Adipocyte (in vitro differentiated cells): Measurements from ENCODE around the gene CDS2.

Experiments used
- DNase-seq: peaks from one replicate; pipeline ENCODE4 v3.0.0-alpha.2; 2015; ENCODE audit warnings: low read depth
- H3K27me3 ChIP-seq: replicated peaks from 2 replicates; pipeline ENCODE4 v1.7.0; 2013; ENCODE audit warnings: mild to moderate bottlenecking, low read length, moderate library complexity; ENCODE audit not compliant: control insufficient read depth, insufficient read depth
- H3K36me3 ChIP-seq: 2 replicates; pipeline ENCODE4 v1.7.0; 2013; ENCODE audit warnings: low read length, mild to moderate bottlenecking, moderate library complexity; ENCODE audit not compliant: control insufficient read depth, insufficient read depth, severe bottlenecking
- H3K4me1 ChIP-seq: 2 replicates; pipeline ENCODE4 v1.7.0; 2013; ENCODE audit warnings: mild to moderate bottlenecking, low read length, moderate library complexity; ENCODE audit not compliant: control insufficient read depth, insufficient read depth
- H3K4me3 ChIP-seq: 2 replicates; pipeline ENCODE4 v1.7.0; 2013; ENCODE audit warnings: mild to moderate bottlenecking, low read length, moderate library complexity
- H3K9ac ChIP-seq: 2 replicates; pipeline ENCODE4 v1.7.0; 2013; ENCODE audit warnings: mild to moderate bottlenecking, low read length, moderate library complexity
- H3K9me3 ChIP-seq: 2 replicates; pipeline ENCODE4 v1.7.0; 2013; ENCODE audit warnings: mild to moderate bottlenecking, low read length, moderate library complexity; ENCODE audit not compliant: control insufficient read depth

The CDS2 gene

DNA sequence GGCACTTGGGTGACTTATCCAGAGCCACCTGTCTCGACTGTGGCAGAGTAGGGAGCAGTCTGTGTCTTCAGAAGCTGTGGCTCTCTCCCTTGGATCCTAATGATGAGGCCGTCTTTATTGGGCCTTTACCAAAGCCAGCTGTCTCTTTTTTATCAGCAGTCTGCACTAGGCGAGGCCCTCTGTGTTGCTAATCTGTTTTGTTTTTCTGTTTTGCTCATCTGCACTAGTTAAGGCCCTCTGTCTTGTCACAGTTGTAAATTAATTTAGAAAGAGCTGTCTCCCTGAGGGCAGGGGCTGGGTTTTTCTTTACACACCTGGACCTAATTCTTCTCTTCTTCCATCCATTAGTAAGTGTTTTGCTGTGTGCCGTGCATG, 45.0 kb downstream of the CDS2 start:
- no peaks in the 10 kb centered on the region for H3K27me3 ChIP-seq
- H3K4me1 ChIP-seq, result peaks cover 10% of the 10 kb centered on the region
- H3K9ac ChIP-seq, result no peak overlapping the region
- peaks cover 12% of the 10 kb centered on the region for H3K36me3 ChIP-seq
- H3K4me3 ChIP-seq, result no peak overlapping the region
- H3K9me3 ChIP-seq, result no peaks in the 10 kb centered on the region
- DNase-seq, result no peak

DNA sequence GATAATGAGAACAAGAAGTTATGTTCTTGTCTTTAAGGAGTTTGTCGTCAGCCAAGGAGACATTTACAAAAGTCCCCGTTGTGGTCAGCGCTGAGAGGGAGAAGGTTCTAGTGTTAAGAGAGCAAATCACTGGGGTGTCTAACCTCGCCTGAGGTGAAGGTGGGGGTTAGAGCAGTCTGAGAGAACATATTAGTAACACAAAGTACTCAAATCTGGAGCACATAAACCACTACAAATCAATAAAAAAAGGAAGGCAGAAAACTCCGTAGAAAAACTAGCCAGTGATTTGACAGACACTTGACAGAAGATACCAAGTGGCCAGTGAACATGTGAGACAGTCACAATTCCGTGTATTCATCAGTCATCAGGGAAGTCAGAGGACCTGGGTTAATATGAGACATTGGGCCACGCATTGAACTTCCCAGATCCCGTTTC, 45.4 kb downstream of the CDS2 start:
- Histone ChIP-seq H3K9ac (no peak overlapping the region), H3K9me3 (no peaks in the 10 kb centered on the region), H3K4me3 (no peak overlapping the region), H3K36me3 (peaks cover 16% of the 10 kb centered on the region), H3K27me3 (no peaks in the 10 kb centered on the region), H3K4me1 (peaks cover 10% of the 10 kb centered on the region)
- no peak for DNase-seq

DNA sequence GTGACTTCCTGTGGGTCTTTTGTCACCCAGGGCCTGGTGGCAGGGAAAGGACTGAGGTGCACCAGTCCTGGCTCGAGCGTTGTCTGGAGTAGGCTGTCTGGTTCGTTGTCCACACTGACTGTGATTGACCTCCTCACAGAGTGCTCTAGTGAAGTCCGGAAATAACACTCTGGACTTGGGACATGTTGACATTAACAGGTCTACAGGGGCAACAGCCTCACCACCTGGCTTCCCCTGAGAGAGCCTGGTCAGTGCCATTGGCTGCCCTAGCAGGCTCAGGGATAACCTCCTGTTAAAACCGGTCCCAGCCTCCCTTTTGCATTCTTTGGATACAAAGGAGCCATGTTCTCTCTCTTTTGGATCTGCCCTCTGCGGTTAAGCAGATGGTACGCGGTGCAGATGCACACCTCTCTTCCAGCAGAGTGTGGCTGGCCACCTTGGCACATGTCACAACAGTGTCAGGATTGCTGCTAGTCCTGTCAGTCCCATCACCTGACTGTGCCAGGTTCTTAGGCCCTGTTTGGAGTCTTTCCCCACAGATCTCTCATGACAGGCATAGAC, 46.2 kb downstream of the CDS2 start:
- no peak for DNase-seq
- H3K27me3 ChIP-seq, result no peaks in the 10 kb centered on the region
- peaks cover 22% of the 10 kb centered on the region for H3K36me3 ChIP-seq
- H3K4me1 ChIP-seq, result peaks cover 10% of the 10 kb centered on the region
- H3K4me3 ChIP-seq, result no peak overlapping the region
- H3K9ac ChIP-seq, result no peak overlapping the region
- no peaks in the 10 kb centered on the region for H3K9me3 ChIP-seq

DNA sequence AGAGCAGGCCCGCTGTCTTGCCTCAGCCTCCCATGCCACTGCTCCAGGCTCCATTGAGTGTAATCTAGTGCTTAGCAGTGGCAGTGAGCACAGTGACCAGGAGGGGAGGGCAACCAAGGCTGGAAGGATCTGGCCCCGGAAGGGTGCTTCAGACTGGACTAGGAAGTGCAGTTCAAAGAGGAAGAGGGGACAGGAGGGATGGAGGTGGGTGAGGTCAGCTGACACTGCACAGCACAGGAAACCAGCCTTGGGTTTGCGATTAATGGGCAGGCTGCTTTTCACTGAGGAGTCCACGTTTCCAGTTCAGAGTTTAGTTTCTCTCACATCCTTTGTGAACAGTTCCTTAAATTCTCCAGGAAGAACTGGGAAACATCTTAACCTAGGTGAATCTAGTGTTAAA, 46.9 kb downstream of the CDS2 start:
- no peaks in the 10 kb centered on the region for H3K27me3 ChIP-seq
- peaks cover 27% of the 10 kb centered on the region for H3K36me3 ChIP-seq
- H3K9ac ChIP-seq, result no peak overlapping the region
- no peaks in the 10 kb centered on the region for H3K9me3 ChIP-seq
- DNase-seq, result no peak
- H3K4me1 ChIP-seq, result peaks cover 8% of the 10 kb centered on the region
- no peak overlapping the region for H3K4me3 ChIP-seq

DNA sequence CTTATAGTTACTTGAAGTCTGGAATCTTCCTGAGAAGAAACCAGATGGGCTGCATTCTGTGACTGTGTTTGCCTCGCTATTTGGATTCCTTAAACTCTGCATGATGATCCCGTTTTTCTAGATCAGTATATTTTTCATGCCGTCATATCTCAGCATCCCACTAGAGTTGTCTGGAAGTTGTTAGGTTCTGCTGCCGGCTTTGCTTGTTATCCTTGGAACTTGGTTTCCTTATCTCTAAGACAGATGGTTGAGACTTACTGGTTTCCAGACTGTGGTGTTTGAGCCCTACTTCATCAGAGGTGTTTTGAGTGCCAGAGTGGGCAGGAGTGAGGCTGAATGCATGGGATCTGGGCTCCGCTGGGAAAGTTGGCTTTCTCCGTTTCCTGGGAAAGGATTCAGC, 50.3 kb downstream of the CDS2 start:
- Histone ChIP-seq H3K36me3 (peaks cover 27% of the 10 kb centered on the region), H3K27me3 (no peaks in the 10 kb centered on the region), H3K9me3 (no peaks in the 10 kb centered on the region), H3K9ac (no peak overlapping the region), H3K4me3 (no peak overlapping the region), H3K4me1 (peaks cover 15% of the 10 kb centered on the region)
- DNase-seq, result no peak

DNA sequence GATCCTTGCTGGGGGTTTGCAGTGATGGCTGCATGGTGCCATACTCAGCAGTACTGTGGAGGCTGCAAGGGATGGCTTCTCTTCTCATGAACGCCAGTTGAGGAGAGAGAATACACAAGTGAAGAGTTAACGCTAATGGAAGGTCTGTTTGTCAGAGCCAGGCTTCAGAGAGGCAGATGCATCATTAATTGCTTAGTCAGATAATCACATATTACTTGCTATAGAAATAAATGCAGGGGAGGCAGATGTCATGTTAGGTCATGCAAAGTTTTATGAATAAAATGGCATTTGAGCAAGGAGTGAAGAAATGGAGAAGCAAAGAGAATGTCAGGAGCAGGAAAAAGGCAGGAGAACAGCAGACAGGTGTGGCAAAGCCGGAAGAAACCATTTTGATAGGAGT, 51.2 kb downstream of the CDS2 start:
- H3K27me3 ChIP-seq, result no peaks in the 10 kb centered on the region
- H3K36me3 ChIP-seq, result peaks cover 33% of the 10 kb centered on the region
- no peak for DNase-seq
- no peak overlapping the region for H3K9ac ChIP-seq
- H3K4me1 ChIP-seq, result peaks cover 24% of the 10 kb centered on the region
- no peaks in the 10 kb centered on the region for H3K9me3 ChIP-seq
- no peak overlapping the region for H3K4me3 ChIP-seq

DNA sequence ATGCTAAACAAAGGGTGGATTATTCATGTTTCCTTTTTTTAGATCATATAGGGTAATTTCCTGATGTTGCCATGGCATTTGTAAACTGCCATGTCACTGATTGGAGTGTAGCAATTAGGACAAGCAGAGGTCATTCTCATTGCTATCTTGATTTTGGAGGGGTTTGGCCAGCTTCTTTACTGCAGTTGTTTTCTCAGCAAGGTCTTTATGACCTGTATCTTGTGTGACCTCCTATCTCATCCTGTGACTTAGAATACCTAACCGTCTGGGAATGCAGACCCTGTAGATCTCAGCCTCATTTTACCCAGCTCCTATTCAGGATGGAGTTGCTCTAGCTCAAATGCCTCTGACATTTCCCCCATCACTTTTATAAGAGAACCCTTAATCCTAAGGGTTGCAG, 53.6 kb downstream of the CDS2 start:
- no peak overlapping the region for H3K4me3 ChIP-seq
- H3K36me3 ChIP-seq, result peaks cover 30% of the 10 kb centered on the region
- H3K4me1 ChIP-seq, result peaks cover 30% of the 10 kb centered on the region
- H3K9ac ChIP-seq, result no peak overlapping the region
- no peaks in the 10 kb centered on the region for H3K9me3 ChIP-seq
- H3K27me3 ChIP-seq, result no peaks in the 10 kb centered on the region
- no peak for DNase-seq

DNA sequence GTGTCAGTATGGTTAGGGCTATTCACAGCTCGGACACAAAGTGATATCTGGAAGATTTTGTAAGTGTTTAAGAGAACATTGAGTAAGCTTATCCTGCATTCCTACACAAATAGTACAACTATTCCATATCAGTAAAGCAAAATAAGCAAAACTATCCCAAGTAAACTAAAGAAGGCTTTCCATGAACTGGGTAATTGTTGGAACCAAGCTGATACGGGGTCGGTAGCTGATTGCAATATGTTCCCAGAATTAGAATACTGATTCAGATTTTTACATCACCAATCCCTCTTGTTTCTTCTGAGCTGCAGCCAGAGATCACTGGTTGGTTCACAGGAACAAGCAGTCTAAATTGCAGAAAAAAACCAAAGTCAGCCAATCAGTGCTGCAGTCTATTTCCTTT, 54.1 kb downstream of the CDS2 start:
- Histone ChIP-seq H3K4me3 (peak overlapping the region; percentile 59), H3K9me3 (no peaks in the 10 kb centered on the region), H3K9ac (peak overlapping the region; percentile 1), H3K36me3 (peaks cover 35% of the 10 kb centered on the region), H3K27me3 (no peaks in the 10 kb centered on the region), H3K4me1 (peaks cover 30% of the 10 kb centered on the region)
- DNase-seq, result peak; percentile 7

DNA sequence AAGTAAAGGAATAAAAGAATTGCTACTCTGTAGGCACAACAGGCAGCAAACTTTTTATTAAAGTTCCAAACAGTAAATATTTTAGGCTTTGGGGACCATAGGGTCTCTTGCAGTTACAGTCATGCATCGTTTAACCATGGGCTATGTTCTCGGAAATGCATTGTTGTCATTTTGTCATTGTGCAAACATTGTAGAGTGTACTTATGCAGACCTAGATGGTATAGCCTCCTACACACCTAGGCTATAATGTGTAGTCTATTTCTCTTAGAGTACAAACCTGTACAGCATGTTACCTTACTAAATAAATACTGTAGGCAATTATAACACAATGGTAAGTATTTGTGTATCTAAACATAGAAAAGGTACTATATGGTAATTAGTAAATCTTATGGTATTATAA, 54.7 kb downstream of the CDS2 start:
- Histone ChIP-seq H3K9ac (peak overlapping the region; percentile 1), H3K9me3 (no peaks in the 10 kb centered on the region), H3K36me3 (peaks cover 40% of the 10 kb centered on the region), H3K27me3 (no peaks in the 10 kb centered on the region), H3K4me1 (peaks cover 30% of the 10 kb centered on the region), H3K4me3 (peak overlapping the region; percentile 59)
- no peak for DNase-seq

DNA sequence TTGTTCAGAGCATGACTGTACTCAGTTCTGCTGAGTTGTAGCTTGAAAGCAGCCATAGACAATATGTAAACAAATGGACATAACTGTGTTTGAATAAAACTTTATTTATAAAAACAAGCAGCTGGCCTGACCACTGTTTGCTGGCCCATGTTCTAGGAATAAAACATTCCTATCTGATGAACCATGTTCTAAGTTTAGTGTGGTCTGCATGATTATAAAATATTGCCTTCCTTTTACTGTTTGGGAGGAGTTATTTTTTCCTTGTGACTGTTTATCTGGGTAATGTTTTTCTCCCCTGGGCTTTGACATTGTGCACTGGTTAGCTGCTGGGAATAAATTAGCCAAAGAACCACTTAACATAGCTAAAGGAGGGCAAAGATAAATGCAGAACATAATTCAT, 55.1 kb downstream of the CDS2 start:
- Histone ChIP-seq H3K4me1 (peaks cover 30% of the 10 kb centered on the region), H3K4me3 (no peak overlapping the region), H3K9ac (no peak overlapping the region), H3K36me3 (peaks cover 40% of the 10 kb centered on the region), H3K27me3 (no peaks in the 10 kb centered on the region), H3K9me3 (no peaks in the 10 kb centered on the region)
- DNase-seq, result peak; percentile 11

DNA sequence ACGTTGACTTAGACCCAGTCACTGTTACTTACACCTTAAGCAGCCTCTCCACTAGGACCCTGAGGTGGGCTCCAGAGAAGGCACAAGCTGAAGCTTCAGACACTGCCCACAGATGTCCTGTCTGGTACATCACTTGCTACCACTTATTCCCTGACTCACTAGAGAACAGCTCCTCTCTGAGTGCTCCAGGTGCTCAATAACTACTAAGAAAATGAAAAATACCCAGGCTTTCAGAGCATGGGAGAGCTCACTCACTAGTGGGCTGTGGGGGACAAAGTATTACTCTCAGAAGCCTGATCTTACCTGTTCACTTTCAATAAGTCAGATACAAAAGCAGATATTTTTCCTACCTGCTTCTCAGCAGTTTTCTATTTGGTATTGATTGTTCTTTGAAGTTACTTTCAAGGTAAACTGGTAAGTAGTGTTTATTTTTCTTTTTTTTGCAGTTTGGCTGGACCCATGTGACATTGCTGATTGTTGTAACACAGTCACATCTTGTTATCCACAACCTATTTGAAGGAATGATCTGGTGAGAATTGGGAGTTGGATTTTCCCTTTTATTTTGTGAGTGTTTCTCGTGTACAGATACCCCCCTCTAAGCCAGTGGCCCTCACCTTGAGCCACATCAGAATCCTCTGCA, 55.9 kb downstream of the CDS2 start:
- H3K4me1 ChIP-seq, result peaks cover 30% of the 10 kb centered on the region
- H3K9me3 ChIP-seq, result no peaks in the 10 kb centered on the region
- no peak overlapping the region for H3K9ac ChIP-seq
- peaks cover 37% of the 10 kb centered on the region for H3K36me3 ChIP-seq
- no peak overlapping the region for H3K4me3 ChIP-seq
- DNase-seq, result no peak
- H3K27me3 ChIP-seq, result no peaks in the 10 kb centered on the region
